Activated CD4-positive, CD25-positive, alpha-beta regulatory T cell treated with anti-CD3 and anti-CD28 coated beads, Interleukin-2, amount 50 U/mL, for 16 hours (primary cell): ENCODE results near the gene ADGRD1.

Experiments
- DNase-seq: peaks from one replicate; pipeline ENCODE4 v3.0.0-alpha.2; 2020; ENCODE audit warnings: low read depth, low spot score

Gene ADGRD1

GRCh38 chr12:131041968-131042833, 88.5 kb downstream of the ADGRD1 start:
- no peak for DNase-seq

- no peak for DNase-seq
Measured at GRCh38 chr12:131042834-131043245, 89.1 kb downstream of the ADGRD1 start.

GRCh38 chr12:131043401-131043871, 89.7 kb downstream of the ADGRD1 start:
- no peak for DNase-seq

- no peak for DNase-seq
Measured at GRCh38 chr12:131044136-131044535, 90.4 kb downstream of the ADGRD1 start.

GRCh38 chr12:131044760-131045381, 91.2 kb downstream of the ADGRD1 start:
- no peak for DNase-seq

- no peak for DNase-seq
Measured at GRCh38 chr12:131045705-131046460, 92.2 kb downstream of the ADGRD1 start.

GRCh38 chr12:131046813-131047788, 93.4 kb downstream of the ADGRD1 start:
- no peak for DNase-seq

GRCh38 chr12:131047789-131048610, 94.3 kb downstream of the ADGRD1 start:
- no peak for DNase-seq

GRCh38 chr12:131048611-131048990, 94.9 kb downstream of the ADGRD1 start:
- no peak for DNase-seq

GRCh38 chr12:131049002-131049401, 95.3 kb downstream of the ADGRD1 start:
- DNase-seq = no peak

GRCh38 chr12:131049549-131050339, 96.0 kb downstream of the ADGRD1 start:
- DNase-seq = no peak

- no peak for DNase-seq
Measured at GRCh38 chr12:131050463-131051154, 96.9 kb downstream of the ADGRD1 start.

- no peak for DNase-seq
Measured at GRCh38 chr12:131051155-131051473, 97.4 kb downstream of the ADGRD1 start.

- DNase-seq = no peak
Measured at GRCh38 chr12:131052063-131052781, 98.5 kb downstream of the ADGRD1 start.

GRCh38 chr12:131052929-131053328, 99.2 kb downstream of the ADGRD1 start:
- no peak for DNase-seq

GRCh38 chr12:131053567-131053966, 99.9 kb downstream of the ADGRD1 start:
- no peak for DNase-seq

- DNase-seq = no peak
Measured at GRCh38 chr12:131054345-131055092, 100.8 kb downstream of the ADGRD1 start.

- DNase-seq = no peak
Measured at GRCh38 chr12:131055093-131055465, 101.4 kb downstream of the ADGRD1 start.
